WERI-Rb-1 (cell line): ENCODE data around the gene AP5Z1.

Experiments used
- DNase-seq: peaks from one replicate; pipeline ENCODE4 v3.0.0-alpha.2; 2020
- H3K27ac ChIP-seq: fragments of 250-450 bp; sonication (Bioruptor Pico); 2 replicates; pipeline ENCODE4 v1.5.1; 2020; ENCODE audit warnings: mild to moderate bottlenecking, moderate library complexity
- H3K27me3 ChIP-seq: fragments of 250-450 bp; sonication (Bioruptor Pico); 2 replicates; pipeline ENCODE4 v1.5.1; 2021; ENCODE audit warnings: mild to moderate bottlenecking, low read depth, moderate library complexity; ENCODE audit not compliant: insufficient read depth, severe bottlenecking
- H3K36me3 ChIP-seq: fragments of 250-450 bp; sonication (Bioruptor Pico); 2 replicates; pipeline ENCODE4 v1.5.1; 2020; ENCODE audit warnings: mild to moderate bottlenecking, moderate library complexity
- H3K4me3 ChIP-seq: 2 replicates; pipeline ENCODE4 v1.5.1; 2011; ENCODE audit warnings: low read depth, mild to moderate bottlenecking, control low read depth, low read length
- H3K9me3 ChIP-seq: fragments of 250-450 bp; sonication (Bioruptor Pico); 2 replicates; pipeline ENCODE4 v1.5.1; 2021; ENCODE audit warnings: mild to moderate bottlenecking, moderate library complexity; ENCODE audit not compliant: severe bottlenecking
- CTCF ChIP-seq: IDR thresholded peaks from 2 replicates; pipeline ENCODE4 v1.5.1; 2011; ENCODE audit warnings: low read depth, mild to moderate bottlenecking, control low read depth, inconsistent platforms, low read length

AP5Z1 gene

DNA sequence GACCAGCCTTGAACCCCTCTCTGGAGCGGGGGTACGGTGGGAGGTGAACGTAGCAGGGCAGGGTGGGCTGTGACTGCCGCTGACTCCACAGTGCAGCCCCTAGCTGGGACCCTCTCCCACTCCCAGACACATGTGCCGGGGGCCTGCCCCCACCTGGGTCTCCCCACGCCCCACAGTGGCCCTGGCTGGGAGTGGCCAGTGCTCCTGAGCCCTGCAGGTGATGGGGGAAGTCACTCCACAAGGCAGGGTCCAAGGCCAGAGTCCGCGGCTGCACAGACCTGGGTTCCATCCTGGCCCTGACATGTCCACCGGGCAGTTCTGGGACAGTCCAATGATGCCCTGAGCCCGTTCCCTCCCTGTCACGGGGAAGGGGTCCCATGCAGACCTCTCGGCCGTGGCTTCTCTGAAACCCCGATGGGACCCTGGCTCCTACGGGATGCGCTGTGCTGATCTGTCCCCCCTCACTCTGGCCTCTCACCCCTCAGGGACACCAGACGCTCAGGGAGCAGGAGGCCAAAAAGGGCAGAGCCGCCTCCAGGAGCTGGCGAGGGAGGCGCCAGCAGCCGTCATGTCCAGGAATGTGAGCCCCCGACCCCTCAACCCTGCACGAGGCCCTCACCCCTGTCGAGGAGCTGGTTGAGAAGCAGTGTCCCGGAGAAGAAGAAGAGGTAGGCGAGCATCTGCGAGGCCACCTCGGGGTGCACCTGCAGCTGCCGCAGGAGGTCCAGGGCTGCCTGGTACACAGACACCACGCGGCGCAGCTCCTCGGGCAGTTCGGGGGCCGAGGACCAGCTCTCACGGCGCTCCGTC lies 40.4 kb downstream of the AP5Z1 start:
- Histone ChIP-seq H3K27ac (no peak overlapping the region), H3K4me3 (no peak overlapping the region), H3K9me3 (no peaks in the 10 kb centered on the region), H3K36me3 (peaks cover 15% of the 10 kb centered on the region), H3K27me3 (no peaks in the 10 kb centered on the region)
- TF ChIP-seq CTCF: peak; percentile 52
- no peak for DNase-seq

DNA sequence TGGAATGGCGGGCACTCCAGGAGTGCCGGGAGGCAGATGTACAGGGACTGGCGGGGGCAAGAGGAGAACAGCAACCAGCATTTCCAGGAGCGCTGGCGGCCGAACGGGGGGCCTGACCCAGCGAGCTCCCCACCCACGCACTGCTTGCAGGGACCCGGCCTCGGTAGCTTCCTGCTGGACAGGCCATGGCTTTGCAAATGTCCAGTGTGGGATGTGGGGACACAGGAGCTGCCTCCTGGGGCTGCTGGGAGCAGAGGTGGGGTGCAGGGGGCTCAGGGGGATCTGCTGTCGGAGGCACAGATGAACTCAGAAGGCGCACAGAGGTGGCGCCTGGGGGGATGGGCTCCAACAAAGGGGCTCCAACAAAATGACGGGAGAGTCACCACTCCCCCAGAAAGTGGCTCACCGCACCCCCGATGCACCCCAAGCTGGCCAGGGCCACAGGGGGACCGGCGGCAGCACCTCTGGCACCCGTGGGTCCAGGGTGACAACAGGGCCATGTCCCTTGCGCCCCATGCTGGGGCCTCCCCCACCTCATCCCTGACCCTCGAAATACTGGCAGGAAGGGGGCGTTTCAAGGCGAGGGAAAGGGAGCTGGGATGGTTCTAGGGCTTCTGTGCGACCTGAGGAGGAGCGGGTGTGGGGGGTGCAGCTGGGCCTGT lies 41.1 kb downstream of the AP5Z1 start:
- no peaks in the 10 kb centered on the region for H3K27me3 ChIP-seq
- peaks cover 15% of the 10 kb centered on the region for H3K36me3 ChIP-seq
- no peaks in the 10 kb centered on the region for H3K9me3 ChIP-seq
- H3K27ac ChIP-seq: no peak overlapping the region
- no peak for TF ChIP-seq CTCF
- no peak overlapping the region for H3K4me3 ChIP-seq
- no peak for DNase-seq

DNA sequence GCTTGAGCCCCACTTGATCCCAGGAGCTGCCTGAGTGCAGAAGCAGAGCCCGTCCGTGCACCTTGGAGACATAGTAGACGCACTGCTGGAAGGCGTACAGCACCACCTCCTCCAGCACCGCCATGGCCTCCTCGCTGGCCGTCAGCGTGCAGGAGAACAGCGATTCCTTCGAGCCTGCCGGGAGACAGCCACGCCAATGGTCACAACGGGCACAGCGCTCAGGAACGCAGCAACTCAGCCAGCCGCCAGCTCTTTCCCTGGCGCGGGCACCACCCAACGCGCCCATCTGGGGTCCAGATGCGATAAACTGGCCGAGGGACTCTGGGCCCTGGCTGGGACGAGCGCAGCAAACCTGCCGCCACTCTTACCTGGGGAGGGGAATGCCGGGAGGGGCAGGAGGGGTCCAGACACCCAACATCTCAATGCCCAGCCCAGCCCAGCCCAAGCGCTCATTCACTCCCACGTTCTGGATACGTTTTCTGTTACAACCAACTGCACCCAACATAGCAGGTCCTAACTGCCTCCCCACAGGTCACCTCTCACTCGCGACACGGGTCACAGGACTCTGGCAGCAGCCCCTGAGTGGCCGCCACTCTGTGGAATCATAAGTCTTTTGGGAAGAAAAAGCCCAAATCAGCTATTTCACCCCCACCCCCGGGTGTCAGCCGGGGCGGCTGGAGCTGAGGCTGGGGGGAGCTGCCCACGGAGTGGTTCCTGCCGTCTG lies 41.9 kb downstream of the AP5Z1 start:
- H3K27ac ChIP-seq: no peak overlapping the region
- no peaks in the 10 kb centered on the region for H3K27me3 ChIP-seq
- no peak for TF ChIP-seq CTCF
- H3K36me3 ChIP-seq: peaks cover 15% of the 10 kb centered on the region
- no peak overlapping the region for H3K4me3 ChIP-seq
- no peaks in the 10 kb centered on the region for H3K9me3 ChIP-seq
- no peak for DNase-seq

GRCh38 chr7:4818000-4818794 lies 42.8 kb downstream of the AP5Z1 start:
- no peaks in the 10 kb centered on the region for H3K27me3 ChIP-seq
- no peak overlapping the region for H3K4me3 ChIP-seq
- H3K27ac ChIP-seq: no peak overlapping the region
- no peaks in the 10 kb centered on the region for H3K9me3 ChIP-seq
- no peak for TF ChIP-seq CTCF
- H3K36me3 ChIP-seq: peaks cover 13% of the 10 kb centered on the region
- no peak for DNase-seq

DNA sequence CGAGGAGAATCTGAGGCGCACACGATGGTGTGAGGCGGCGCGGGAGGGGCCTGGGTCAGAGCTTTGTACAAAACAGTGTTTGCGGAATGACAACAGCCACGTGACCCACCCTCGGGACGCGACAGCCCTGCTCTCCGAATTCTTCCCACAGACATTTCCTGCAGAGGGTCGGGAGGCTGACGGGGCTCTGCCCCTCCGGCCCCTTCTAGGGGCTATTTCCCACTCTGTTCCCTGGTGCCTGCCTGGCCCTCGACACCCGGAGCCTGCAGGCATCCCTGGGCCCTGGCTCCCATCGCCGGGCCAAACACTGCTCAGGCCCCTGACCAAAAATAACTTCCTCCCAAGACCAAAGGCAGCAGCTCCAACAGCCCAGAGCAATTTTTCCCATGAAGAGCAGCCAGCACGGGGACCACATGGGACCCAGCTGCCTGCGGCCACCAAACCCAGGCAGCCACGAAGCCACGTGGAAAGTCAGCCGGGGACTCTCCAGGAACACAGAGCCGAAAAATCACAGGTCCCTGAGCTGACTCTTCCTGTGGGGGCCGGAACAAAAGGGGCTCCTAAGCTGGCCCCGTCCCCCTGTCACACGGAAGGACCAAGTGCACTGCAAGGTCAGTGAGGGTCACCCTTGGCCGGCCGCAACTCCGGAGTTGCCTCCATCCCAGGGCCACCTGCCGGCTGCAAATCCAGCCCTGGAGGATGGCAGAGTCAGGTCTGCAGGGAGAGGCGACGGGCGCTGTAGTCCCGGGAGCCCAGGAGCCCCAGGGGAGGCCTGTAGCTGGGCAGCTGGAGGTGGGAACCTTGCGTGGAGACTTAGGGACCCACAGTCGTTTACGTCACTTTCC lies 44.4 kb downstream of the AP5Z1 start:
- no peak for DNase-seq
- Histone ChIP-seq H3K36me3 (peaks cover 4% of the 10 kb centered on the region), H3K27me3 (no peaks in the 10 kb centered on the region), H3K9me3 (no peaks in the 10 kb centered on the region), H3K4me3 (no peak overlapping the region), H3K27ac (no peak overlapping the region)
- TF ChIP-seq CTCF: no peak
